Thoracic aorta (tissue), 2 donors: ENCODE results near the gene CNPY4. TPM values are rescaled to one million over a fixed set of nuclear protein-coding genes. Genes with fewer than 3 reads are reported as not detected.

Experiments
- ATAC-seq: fragments of 150-250 bp; one replicate; pipeline ENCODE4 v1.8.0; 2017; ENCODE audit warnings: low read depth; ENCODE audit not compliant: insufficient number of reproducible peaks, low FRiP score
- DNase-seq: peaks from one replicate; pipeline ENCODE4 v3.0.0-alpha.2; 2020; ENCODE audit warnings: low spot score
- H3K27ac ChIP-seq, 2 donors: fragments of 200-600 bp; sonication (generic); 1 replicate in 1 of 2; 2 replicates in 1 of 2; pipeline ENCODE4 v1.5.1; 2016; ENCODE audit warnings: mild to moderate bottlenecking in 2 of 2, moderate library complexity in 2 of 2
- H3K27me3 ChIP-seq: fragments of 200-600 bp; sonication (generic); replicated peaks from 2 replicates; pipeline ENCODE4 v1.6.0; 2016; ENCODE audit warnings: mild to moderate bottlenecking; ENCODE audit not compliant: insufficient read depth
- H3K36me3 ChIP-seq: fragments of 200-600 bp; sonication (generic); one replicate; pipeline ENCODE4 v1.5.1; 2016
- H3K4me1 ChIP-seq, 2 donors: fragments of 200-600 bp; sonication (generic); 1 replicate in 1 of 2; 2 replicates in 1 of 2; pipeline versions ENCODE4 v1.5.1 to v1.6.0; 2016; ENCODE audit warnings: low read depth in 2 of 2, mild to moderate bottlenecking in 1 of 2; ENCODE audit not compliant: control insufficient read depth in 1 of 2
- H3K4me3 ChIP-seq: fragments of 200-600 bp; sonication (generic); 2 replicates; pipeline ENCODE4 v1.5.1; 2016; ENCODE audit warnings: mild to moderate bottlenecking
- H3K9me3 ChIP-seq: fragments of 200-600 bp; sonication (generic); 2 replicates; pipeline ENCODE4 v1.5.1; 2016
- CTCF ChIP-seq: fragments of 200-600 bp; sonication (generic); IDR thresholded peaks from one replicate; pipeline ENCODE4 v1.5.1; 2019; ENCODE audit warnings: antibody characterized with exemption
- total RNA-seq, 2 donors: library from RNA; depleted of rRNA; stranded (reverse); fragments of >200 nt; gene quantifications; one replicate each; pipeline versions ENCODE4 v1.1.0 to v1.2.3, GENCODE V29; 2016

The CNPY4 gene
- total RNA-seq, 2 donors from 2014 or later = 12.6 to 13.7 TPM

DNA sequence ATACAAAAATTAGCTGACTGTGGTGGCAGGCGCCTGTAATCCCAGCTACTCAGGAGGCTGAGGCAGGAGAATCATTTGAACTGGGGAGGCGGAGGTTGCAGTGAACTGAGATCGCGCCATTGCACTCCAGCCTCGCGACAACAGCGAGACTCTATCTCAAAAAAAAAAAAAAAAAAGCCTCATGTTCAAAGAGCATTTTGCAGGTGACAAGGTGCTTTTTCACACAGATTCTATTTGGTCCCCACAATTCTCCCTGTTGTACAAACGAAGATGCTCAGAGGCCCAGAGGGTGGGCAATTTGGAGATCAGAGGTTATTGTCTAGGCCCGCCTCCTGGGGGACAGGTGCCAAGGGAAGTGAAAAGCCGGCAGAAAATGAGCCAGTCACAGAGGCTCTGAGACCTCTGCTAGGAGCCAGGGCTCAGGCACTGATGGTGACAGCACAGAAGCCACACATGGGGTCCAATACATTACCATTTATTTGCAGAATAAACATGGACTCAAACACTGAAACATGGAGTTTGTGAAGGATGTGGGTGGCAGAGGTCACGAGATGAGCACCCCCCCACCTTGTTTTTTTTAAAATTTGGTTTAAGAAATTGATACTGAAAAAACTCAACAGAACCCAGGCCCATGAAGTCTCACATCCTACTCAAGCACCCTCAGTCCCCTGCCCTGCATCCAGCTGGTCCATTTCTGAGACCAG is 49.9 kb downstream of the CNPY4 start:
- Histone ChIP-seq H3K27me3 (no peaks in the 10 kb centered on the region), H3K4me1 (peaks cover 10 to 32% of the 10 kb centered on the region in 2 donors), H3K27ac (peak overlapping the region in 1 of 2 donors; percentile 64), H3K36me3 (no peaks in the 10 kb centered on the region), H3K4me3 (peak overlapping the region; percentile 84), H3K9me3 (no peaks in the 10 kb centered on the region)
- TF ChIP-seq CTCF = no peak
- DNase-seq (no peak), ATAC-seq (no peak)

GRCh38 chr7:100170101-100170897 is 50.9 kb downstream of the CNPY4 start:
- no peak for DNase-seq
- Histone ChIP-seq H3K4me3 (no peak overlapping the region), H3K36me3 (no peaks in the 10 kb centered on the region), H3K27ac (no peak overlapping the region), H3K4me1 (peaks cover 10 to 32% of the 10 kb centered on the region in 2 donors), H3K9me3 (no peaks in the 10 kb centered on the region), H3K27me3 (no peaks in the 10 kb centered on the region)
- ATAC-seq = no peak
- TF ChIP-seq CTCF = no peak

DNA sequence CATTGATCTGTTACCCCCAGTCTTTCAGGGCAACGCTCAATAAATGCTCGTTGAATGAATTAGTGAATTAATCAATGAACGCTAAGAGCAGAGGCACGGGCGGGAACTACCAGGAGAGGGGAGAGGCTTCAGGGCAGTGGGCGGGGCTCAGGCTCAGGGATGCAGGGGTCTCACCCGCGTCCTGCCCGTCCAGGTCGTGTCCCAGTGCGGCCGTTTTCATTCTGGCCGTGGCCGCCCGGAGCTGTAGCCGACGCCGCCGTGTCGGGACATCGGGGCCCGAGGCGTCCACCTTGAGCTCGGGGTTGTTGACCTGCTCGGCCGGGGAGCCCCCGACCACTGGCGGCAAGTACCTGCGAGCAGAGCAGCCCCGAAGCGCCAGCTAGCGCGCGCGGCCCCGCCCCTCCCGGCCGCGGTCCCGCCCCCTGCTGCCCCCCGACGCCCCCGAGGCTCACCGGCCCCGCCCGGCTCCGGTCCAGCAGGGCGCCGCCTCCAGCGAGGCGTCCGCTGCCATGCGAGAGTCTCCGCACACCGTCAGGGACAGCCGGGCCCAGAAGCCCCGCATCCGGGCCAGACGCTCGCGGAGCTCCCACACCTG is 51.8 kb downstream of the CNPY4 start:
- Histone ChIP-seq H3K4me3 (peak overlapping the region; percentile 59), H3K9me3 (no peaks in the 10 kb centered on the region), H3K36me3 (no peaks in the 10 kb centered on the region), H3K27ac (no peak overlapping the region), H3K27me3 (no peaks in the 10 kb centered on the region), H3K4me1 (peaks cover 10 to 32% of the 10 kb centered on the region in 2 donors)
- DNase-seq (no peak), ATAC-seq (no peak)
- no peak for TF ChIP-seq CTCF

DNA sequence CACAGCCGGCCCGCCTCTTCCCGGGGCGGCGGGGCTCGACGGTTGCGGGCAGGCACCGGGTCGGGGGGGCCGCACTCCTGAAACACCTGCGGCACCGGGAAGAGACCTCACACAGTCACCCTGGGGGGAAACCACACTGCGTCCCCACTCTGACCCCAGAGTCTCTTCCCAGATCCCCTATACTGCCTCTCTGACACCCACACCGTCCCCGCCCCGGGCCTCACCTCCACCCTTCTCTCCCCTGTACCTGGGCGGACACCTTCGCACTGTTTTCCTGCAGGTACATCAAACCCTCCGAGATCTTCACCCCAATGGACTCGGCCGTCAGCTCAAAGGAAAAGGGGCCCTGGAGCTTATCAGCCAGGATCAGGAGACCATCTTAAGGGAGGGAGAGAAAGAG is 52.4 kb downstream of the CNPY4 start:
- H3K9me3 ChIP-seq = no peaks in the 10 kb centered on the region
- no peak for ATAC-seq
- DNase-seq = no peak
- no peaks in the 10 kb centered on the region for H3K27me3 ChIP-seq
- TF ChIP-seq CTCF = no peak
- H3K36me3 ChIP-seq = no peaks in the 10 kb centered on the region
- H3K27ac ChIP-seq = no peak overlapping the region
- H3K4me3 ChIP-seq = peak overlapping the region; percentile 59
- H3K4me1 ChIP-seq = peaks cover 10 to 36% of the 10 kb centered on the region in 2 donors
